ENCODE results near the gene MAT1A.
"Not testable (repeated sequence)": the region's sequence is repeated elsewhere in the genome, so short reads cannot be mapped to it uniquely, and the experiment has no call there.

DNA sequence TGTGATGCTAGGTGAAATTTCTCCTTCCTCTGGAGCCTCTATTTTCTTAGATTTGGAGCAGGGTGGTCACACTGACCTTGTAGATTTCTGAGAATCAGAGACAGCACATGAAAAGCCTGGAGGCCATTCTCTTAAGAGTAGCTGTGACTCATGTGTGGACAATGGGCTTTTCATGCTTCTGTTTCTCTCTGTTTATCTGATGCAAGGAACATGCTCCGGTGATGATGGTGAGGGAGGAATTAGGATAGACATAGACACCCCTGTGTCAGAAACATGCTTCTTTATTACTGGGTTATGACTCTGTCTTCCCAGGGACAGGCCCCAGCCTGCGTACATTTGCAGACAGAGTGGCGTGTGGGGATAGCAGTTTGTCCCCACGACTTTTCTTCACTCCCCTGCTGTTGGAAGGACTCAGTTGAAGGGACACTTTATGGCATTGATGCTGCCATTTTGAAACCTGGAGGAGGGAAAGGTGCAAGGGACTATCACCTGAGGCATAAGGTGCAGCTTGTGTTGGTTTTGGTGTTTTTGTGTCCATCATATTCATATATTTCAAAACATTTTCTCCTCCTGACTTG is 37.7 kb downstream of the MAT1A start:
- TF ChIP-seq, protein P1, sequence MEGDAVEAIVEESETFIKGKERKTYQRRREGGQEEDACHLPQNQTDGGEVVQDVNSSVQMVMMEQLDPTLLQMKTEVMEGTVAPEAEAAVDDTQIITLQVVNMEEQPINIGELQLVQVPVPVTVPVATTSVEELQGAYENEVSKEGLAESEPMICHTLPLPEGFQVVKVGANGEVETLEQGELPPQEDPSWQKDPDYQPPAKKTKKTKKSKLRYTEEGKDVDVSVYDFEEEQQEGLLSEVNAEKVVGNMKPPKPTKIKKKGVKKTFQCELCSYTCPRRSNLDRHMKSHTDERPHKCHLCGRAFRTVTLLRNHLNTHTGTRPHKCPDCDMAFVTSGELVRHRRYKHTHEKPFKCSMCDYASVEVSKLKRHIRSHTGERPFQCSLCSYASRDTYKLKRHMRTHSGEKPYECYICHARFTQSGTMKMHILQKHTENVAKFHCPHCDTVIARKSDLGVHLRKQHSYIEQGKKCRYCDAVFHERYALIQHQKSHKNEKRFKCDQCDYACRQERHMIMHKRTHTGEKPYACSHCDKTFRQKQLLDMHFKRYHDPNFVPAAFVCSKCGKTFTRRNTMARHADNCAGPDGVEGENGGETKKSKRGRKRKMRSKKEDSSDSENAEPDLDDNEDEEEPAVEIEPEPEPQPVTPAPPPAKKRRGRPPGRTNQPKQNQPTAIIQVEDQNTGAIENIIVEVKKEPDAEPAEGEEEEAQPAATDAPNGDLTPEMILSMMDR (conservative IDR thresholded peaks at IDR 0.05) = not testable (repeated sequence)
- not testable (repeated sequence) for TF ChIP-seq ZFX (IDR thresholded peaks at IDR 0.05)

Data from C4-2B (cell line).